ENCODE results near the gene MCC.

GRCh38 chr5:113061846-113062780 is 426.1 kb downstream of the MCC start:
- TF ChIP-seq, protein P1, sequence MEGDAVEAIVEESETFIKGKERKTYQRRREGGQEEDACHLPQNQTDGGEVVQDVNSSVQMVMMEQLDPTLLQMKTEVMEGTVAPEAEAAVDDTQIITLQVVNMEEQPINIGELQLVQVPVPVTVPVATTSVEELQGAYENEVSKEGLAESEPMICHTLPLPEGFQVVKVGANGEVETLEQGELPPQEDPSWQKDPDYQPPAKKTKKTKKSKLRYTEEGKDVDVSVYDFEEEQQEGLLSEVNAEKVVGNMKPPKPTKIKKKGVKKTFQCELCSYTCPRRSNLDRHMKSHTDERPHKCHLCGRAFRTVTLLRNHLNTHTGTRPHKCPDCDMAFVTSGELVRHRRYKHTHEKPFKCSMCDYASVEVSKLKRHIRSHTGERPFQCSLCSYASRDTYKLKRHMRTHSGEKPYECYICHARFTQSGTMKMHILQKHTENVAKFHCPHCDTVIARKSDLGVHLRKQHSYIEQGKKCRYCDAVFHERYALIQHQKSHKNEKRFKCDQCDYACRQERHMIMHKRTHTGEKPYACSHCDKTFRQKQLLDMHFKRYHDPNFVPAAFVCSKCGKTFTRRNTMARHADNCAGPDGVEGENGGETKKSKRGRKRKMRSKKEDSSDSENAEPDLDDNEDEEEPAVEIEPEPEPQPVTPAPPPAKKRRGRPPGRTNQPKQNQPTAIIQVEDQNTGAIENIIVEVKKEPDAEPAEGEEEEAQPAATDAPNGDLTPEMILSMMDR (IDR thresholded peaks at IDR 0.05) = no peak
- TF ChIP-seq POLR2A (IDR thresholded peaks at IDR 0.05) = no peak
